ENCODE measurements around the gene AFG1L.

The AFG1L gene

DNA sequence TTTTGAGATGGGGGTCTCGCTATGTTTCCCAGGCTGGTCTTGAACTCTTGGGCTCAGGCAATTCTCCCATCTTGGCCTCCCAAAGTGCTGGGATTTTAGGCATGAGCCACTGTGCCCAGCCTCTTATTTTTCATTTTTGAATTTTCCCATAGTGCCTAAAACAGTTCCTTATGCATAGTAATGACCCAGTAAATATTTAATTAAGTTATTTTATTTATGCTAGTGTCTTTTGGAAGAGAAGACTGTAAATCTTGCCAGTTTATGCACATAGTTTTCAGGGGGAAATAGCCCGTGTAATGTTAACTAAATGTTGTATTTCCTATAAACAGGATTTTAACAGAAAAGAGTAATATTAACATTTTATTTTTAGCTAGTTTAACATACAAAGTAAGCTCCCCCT is 60.3 kb downstream of the AFG1L start:
- H3K27me3 ChIP-seq (ENCODE audit: control insufficient read depth in 1 of 2, insufficient read depth in 2 of 2, low read length in 2 of 2): no peaks in the 10 kb centered on the region
- no peaks in the 10 kb centered on the region for H3K9me3 ChIP-seq (ENCODE audit: low read length)
- H3K9ac ChIP-seq (ENCODE audit: low read length): no peak overlapping the region
- H3K27ac ChIP-seq (ENCODE audit: low read depth, low read length): no peak overlapping the region
- H3K36me3 ChIP-seq (ENCODE audit: insufficient read depth, low read length): no peaks in the 10 kb centered on the region
- H3K4me1 ChIP-seq (ENCODE audit: insufficient read depth, low read length): no peaks in the 10 kb centered on the region
- no peak overlapping the region for H3K4me3 ChIP-seq (ENCODE audit: low read depth in 1 of 2, low read length in 2 of 2)

DNA sequence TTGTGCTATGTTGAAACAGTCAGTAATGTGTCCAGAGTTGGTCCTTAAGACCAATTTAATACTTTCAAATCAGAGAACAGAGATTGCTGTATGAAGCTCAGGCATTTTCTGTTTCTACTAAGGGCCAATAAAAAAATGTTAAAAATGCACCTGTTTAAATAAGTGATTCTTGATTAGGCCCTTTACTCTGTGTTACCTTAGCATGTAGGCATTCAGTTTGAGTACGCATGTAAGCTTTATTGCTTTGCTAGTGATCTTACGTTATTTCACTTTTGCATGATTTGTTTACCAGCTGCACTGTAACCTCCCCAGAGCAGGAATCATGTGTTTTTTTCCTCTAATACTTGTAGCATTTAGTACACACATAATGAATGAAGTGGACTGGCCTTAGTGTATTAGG is 61.0 kb downstream of the AFG1L start:
- Histone ChIP-seq H3K27ac (ENCODE audit: low read depth, low read length) (no peak overlapping the region), H3K36me3 (ENCODE audit: insufficient read depth, low read length) (peaks cover 6% of the 10 kb centered on the region), H3K9me3 (ENCODE audit: low read length) (no peaks in the 10 kb centered on the region), H3K4me1 (ENCODE audit: insufficient read depth, low read length) (no peaks in the 10 kb centered on the region), H3K4me3 (ENCODE audit: low read depth in 1 of 2, low read length in 2 of 2) (no peak overlapping the region), H3K9ac (ENCODE audit: low read length) (no peak overlapping the region), H3K27me3 (ENCODE audit: control insufficient read depth in 1 of 2, insufficient read depth in 2 of 2, low read length in 2 of 2) (no peaks in the 10 kb centered on the region)

DNA sequence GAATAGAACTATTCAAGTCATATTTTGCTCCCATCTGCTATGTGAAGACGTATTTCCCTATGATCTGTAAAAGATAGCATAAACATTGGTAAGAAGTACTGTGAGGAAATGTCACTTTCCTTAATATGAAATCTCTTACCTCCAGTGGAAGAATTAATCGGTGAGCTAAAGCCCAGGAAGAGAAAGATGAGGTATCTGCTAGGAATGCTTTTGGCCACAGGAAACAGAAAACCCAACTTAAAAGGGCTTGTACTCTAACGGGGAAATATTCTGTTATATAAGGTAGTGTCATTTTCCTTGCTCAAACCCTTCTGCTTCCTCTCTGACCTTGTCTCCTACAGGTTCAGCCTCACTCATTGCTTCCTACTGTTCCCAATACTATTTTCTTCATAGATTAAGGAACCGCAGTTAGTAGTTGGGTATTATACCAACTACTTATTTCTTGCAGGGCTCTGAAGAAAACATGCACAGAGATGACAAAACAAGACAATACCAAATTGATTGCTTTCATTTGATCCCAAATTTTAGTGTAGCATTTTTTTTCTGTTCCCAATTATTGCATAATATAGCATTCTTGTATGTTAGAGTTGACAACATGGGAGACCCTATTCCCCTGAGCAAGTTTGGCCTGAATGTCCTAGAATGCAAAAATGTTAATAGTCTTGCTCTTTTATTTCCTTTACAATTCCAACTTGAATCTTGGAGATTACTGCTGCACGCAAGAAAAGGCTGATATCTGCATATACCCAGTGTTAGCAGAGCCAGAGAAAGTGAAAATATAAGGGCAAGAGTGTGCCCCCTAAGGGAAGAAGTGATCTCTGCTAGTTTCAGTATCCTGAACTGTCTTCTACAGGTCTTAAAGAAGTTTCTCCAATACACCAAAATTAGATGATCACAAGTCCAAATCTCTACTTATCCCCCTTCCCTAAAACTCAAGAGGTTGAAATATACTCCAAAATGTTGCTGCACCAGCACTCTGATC is 65.3 kb downstream of the AFG1L start:
- Histone ChIP-seq H3K4me1 (ENCODE audit: insufficient read depth, low read length) (no peaks in the 10 kb centered on the region), H3K9ac (ENCODE audit: low read length) (no peak overlapping the region), H3K27ac (ENCODE audit: low read depth, low read length) (no peak overlapping the region), H3K4me3 (ENCODE audit: low read depth in 1 of 2, low read length in 2 of 2) (no peak overlapping the region), H3K9me3 (ENCODE audit: low read length) (no peaks in the 10 kb centered on the region), H3K27me3 (ENCODE audit: control insufficient read depth in 1 of 2, insufficient read depth in 2 of 2, low read length in 2 of 2) (no peaks in the 10 kb centered on the region), H3K36me3 (ENCODE audit: insufficient read depth, low read length) (peaks cover 8% of the 10 kb centered on the region)

DNA sequence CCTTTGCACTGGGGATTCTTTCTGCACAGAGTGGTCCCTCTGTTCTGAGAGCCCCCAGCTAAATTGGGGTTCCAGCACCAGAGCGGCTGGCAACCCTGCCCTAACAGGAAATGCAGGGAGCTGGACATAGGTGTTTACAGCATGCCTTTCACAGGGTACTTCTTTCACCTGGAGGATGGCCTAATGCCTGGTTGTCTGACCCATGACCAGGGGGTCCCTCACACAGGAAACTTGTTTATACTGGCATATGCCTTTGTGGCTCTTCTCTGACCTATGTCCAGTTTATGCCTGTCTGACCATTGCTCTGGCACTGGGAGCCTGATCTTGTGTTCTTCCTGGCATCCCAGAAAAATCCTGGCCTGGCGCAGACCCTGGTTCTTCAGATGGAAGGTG is 66.1 kb downstream of the AFG1L start:
- Histone ChIP-seq H3K9ac (ENCODE audit: low read length) (no peak overlapping the region), H3K36me3 (ENCODE audit: insufficient read depth, low read length) (peaks cover 8% of the 10 kb centered on the region), H3K4me1 (ENCODE audit: insufficient read depth, low read length) (no peaks in the 10 kb centered on the region), H3K27me3 (ENCODE audit: control insufficient read depth in 1 of 2, insufficient read depth in 2 of 2, low read length in 2 of 2) (no peaks in the 10 kb centered on the region), H3K9me3 (ENCODE audit: low read length) (no peaks in the 10 kb centered on the region), H3K27ac (ENCODE audit: low read depth, low read length) (no peak overlapping the region), H3K4me3 (ENCODE audit: low read depth in 1 of 2, low read length in 2 of 2) (no peak overlapping the region)

DNA sequence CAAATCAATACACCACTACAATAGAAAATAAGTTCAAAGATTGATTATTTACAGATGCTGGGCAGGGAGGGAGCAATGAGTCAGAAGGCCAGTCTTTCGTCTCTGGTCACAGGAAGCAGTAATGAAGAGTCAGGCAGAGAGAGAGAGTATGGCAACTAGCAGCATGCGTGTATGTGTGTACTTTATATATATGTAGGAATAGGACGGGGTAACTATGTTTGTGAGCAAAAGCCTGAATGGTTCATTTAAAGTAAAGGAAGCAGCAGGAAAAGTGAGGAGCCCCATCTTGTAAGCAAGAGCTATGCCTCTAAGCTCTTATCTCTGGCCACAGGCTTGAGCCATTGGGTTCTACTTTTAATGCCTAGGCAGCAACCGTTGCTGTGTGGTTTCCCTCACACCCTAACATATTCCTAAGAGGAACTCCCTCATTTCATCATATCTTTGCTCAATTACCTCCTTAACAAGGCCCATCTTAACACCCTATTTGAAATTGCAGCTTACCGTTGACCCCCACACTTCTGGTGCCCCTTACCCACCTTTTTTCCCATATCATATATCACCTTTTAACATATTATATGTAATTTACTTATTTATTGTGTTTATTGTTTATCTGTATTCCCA is 66.6 kb downstream of the AFG1L start:
- Histone ChIP-seq H3K9me3 (ENCODE audit: low read length) (no peaks in the 10 kb centered on the region), H3K27me3 (ENCODE audit: control insufficient read depth in 1 of 2, insufficient read depth in 2 of 2, low read length in 2 of 2) (no peaks in the 10 kb centered on the region), H3K9ac (ENCODE audit: low read length) (no peak overlapping the region), H3K4me3 (ENCODE audit: low read depth in 1 of 2, low read length in 2 of 2) (no peak overlapping the region), H3K27ac (ENCODE audit: low read depth, low read length) (no peak overlapping the region), H3K36me3 (ENCODE audit: insufficient read depth, low read length) (peaks cover 8% of the 10 kb centered on the region), H3K4me1 (ENCODE audit: insufficient read depth, low read length) (no peaks in the 10 kb centered on the region)

DNA sequence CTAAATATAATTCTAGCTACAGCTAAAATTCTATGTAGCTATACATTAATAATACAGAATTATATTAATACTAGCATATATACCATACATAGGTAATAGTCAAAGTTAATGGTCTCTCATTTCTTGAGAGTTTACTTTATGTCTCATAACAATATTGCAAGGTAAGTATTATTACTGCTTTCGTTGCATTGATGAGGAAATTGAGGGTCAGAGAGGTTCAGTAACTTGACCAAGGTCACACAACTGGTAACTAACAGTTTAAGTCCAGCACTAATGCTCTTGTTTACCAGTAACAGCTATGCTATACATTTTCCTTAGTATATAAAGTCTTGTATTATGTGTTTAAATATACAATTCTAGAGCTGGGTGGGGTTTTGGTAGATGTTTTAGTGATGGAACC is 67.6 kb downstream of the AFG1L start:
- Histone ChIP-seq H3K9me3 (ENCODE audit: low read length) (no peaks in the 10 kb centered on the region), H3K9ac (ENCODE audit: low read length) (no peak overlapping the region), H3K27me3 (ENCODE audit: control insufficient read depth in 1 of 2, insufficient read depth in 2 of 2, low read length in 2 of 2) (no peaks in the 10 kb centered on the region), H3K36me3 (ENCODE audit: insufficient read depth, low read length) (peaks cover 8% of the 10 kb centered on the region), H3K4me3 (ENCODE audit: low read depth in 1 of 2, low read length in 2 of 2) (no peak overlapping the region), H3K4me1 (ENCODE audit: insufficient read depth, low read length) (no peaks in the 10 kb centered on the region), H3K27ac (ENCODE audit: low read depth, low read length) (no peak overlapping the region)

DNA sequence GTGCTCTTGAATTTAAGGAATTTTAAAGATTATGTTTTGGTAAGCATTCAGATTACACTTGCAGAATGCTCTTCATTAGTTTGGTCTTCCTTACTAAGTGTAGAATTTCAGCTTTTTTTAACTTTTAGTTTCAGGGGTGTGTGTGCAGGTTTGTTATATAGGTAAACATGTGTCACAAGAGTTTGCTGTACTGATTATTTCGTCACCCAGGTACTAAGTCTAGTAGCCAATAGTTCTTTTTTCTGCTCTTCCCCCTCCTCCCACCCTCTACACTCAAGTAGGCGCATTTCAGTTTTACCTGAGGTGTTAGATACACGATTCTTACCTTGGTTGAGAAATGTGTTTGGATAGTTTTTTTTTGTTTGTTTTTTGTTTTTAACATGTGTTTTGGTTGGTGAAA is 68.3 kb downstream of the AFG1L start:
- no peak overlapping the region for H3K9ac ChIP-seq (ENCODE audit: low read length)
- peaks cover 8% of the 10 kb centered on the region for H3K36me3 ChIP-seq (ENCODE audit: insufficient read depth, low read length)
- no peak overlapping the region for H3K27ac ChIP-seq (ENCODE audit: low read depth, low read length)
- no peaks in the 10 kb centered on the region for H3K9me3 ChIP-seq (ENCODE audit: low read length)
- no peaks in the 10 kb centered on the region for H3K27me3 ChIP-seq (ENCODE audit: control insufficient read depth in 1 of 2, insufficient read depth in 2 of 2, low read length in 2 of 2)
- H3K4me3 ChIP-seq (ENCODE audit: low read depth in 1 of 2, low read length in 2 of 2): no peak overlapping the region
- H3K4me1 ChIP-seq (ENCODE audit: insufficient read depth, low read length): no peaks in the 10 kb centered on the region

DNA sequence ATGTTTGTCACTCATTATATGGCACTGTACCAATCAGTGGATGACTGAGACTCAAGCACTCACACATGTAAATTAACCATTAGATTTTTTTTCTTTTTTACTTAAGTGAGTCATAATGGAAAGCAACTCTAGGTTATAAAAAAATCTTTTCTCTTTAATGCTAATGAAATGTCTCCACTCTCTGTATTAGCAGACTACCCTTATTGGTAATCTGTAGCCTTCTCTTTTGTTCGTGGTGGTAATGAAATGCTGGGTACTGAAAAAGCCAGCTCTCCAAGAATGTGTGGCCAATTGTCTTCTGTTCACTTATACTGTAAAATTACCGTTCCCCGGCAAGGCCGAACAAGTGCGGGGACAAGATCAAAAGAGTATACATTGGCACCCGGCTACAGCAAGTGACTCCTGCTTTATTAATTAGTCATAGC is 69.0 kb downstream of the AFG1L start:
- no peaks in the 10 kb centered on the region for H3K9me3 ChIP-seq (ENCODE audit: low read length)
- no peak overlapping the region for H3K9ac ChIP-seq (ENCODE audit: low read length)
- no peak overlapping the region for H3K4me3 ChIP-seq (ENCODE audit: low read depth in 1 of 2, low read length in 2 of 2)
- H3K27ac ChIP-seq (ENCODE audit: low read depth, low read length): no peak overlapping the region
- peaks cover 8% of the 10 kb centered on the region for H3K36me3 ChIP-seq (ENCODE audit: insufficient read depth, low read length)
- no peaks in the 10 kb centered on the region for H3K4me1 ChIP-seq (ENCODE audit: insufficient read depth, low read length)
- no peaks in the 10 kb centered on the region for H3K27me3 ChIP-seq (ENCODE audit: control insufficient read depth in 1 of 2, insufficient read depth in 2 of 2, low read length in 2 of 2)

DNA sequence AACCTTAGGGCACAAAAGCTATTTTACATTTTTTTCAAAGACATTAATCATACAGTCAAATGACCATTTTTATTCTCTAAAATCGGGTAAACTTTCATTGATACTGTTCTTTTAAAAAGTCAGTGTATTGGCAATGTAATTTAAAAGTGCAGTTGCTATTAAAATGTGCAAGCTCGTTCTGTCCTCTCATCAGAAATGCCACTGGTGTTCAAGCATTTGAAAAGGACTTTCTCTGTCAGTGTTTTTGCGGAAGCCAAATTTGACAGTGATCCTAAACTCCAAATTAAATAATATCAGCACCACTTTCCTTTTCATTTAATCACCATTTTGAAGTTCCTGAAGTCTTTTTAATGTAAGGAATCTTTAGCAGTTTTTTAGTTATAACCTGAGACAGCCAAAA is 69.6 kb downstream of the AFG1L start:
- Histone ChIP-seq H3K27ac (ENCODE audit: low read depth, low read length) (no peak overlapping the region), H3K4me3 (ENCODE audit: low read depth in 1 of 2, low read length in 2 of 2) (no peak overlapping the region)

DNA sequence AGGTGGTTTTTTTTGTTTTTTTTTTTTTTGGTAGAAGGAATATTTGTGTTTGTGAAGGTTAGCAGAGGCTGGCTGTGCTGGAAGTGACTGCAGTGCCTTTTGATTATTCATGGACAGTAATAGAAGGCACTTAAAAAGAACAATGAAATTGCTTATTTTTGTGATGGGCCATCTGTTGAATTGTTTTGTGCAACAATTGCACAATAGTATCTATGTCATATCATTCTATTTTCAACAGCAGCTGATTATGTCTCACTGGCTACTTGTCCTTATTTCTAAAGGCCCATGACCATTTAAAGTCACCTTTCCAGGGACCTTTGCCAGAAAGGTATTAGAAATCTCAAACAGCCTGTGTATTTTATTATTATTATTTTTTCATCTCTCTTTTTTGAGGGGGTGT is 70.6 kb downstream of the AFG1L start:
- Histone ChIP-seq H3K27ac (ENCODE audit: low read depth, low read length) (no peak overlapping the region), H3K9ac (ENCODE audit: low read length) (no peak overlapping the region), H3K36me3 (ENCODE audit: insufficient read depth, low read length) (peaks cover 6% of the 10 kb centered on the region), H3K27me3 (ENCODE audit: control insufficient read depth in 1 of 2, insufficient read depth in 2 of 2, low read length in 2 of 2) (no peaks in the 10 kb centered on the region), H3K4me1 (ENCODE audit: insufficient read depth, low read length) (no peaks in the 10 kb centered on the region), H3K9me3 (ENCODE audit: low read length) (no peaks in the 10 kb centered on the region), H3K4me3 (ENCODE audit: low read depth in 1 of 2, low read length in 2 of 2) (no peak overlapping the region)

More for the DNA sequence above, 69.6 kb downstream of the AFG1L start:
- no peaks in the 10 kb centered on the region for H3K9me3 ChIP-seq (ENCODE audit: low read length)
- no peak overlapping the region for H3K9ac ChIP-seq (ENCODE audit: low read length)
- H3K4me1 ChIP-seq (ENCODE audit: insufficient read depth, low read length): no peaks in the 10 kb centered on the region
- H3K27me3 ChIP-seq (ENCODE audit: control insufficient read depth in 1 of 2, insufficient read depth in 2 of 2, low read length in 2 of 2): no peaks in the 10 kb centered on the region
- H3K36me3 ChIP-seq (ENCODE audit: insufficient read depth, low read length): peaks cover 8% of the 10 kb centered on the region

DNA sequence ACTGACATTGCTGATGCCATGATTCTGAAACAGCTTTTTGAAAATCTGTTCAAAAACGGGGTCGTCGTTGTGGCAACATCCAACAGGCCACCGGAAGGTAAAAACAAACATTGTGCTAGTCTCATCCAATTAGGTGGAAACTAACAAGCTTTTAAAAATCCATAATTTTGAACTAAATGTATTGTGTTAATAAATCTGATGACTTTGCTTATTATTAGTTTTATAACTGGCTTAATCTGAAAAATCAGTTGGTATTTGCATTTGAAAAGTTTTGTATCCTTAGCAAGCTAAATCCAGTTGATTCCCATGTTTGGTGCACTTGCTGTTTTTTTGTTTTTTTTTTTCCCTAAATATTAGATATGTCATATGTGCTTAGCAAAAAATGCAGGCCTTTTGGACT is 71.4 kb downstream of the AFG1L start:
- no peak overlapping the region for H3K4me3 ChIP-seq (ENCODE audit: low read depth in 1 of 2, low read length in 2 of 2)
- no peaks in the 10 kb centered on the region for H3K9me3 ChIP-seq (ENCODE audit: low read length)
- H3K27ac ChIP-seq (ENCODE audit: low read depth, low read length): no peak overlapping the region

More for the DNA sequence above, 71.4 kb downstream of the AFG1L start:
- no peaks in the 10 kb centered on the region for H3K27me3 ChIP-seq (ENCODE audit: control insufficient read depth in 1 of 2, insufficient read depth in 2 of 2, low read length in 2 of 2)
- H3K36me3 ChIP-seq (ENCODE audit: insufficient read depth, low read length): no peaks in the 10 kb centered on the region
- H3K4me1 ChIP-seq (ENCODE audit: insufficient read depth, low read length): no peaks in the 10 kb centered on the region
- H3K9ac ChIP-seq (ENCODE audit: low read length): no peak overlapping the region

All from muscle layer of colon (tissue), 2 donors.